HS-27A (cell line): Measurements from ENCODE around the gene DCTN3.
"Not testable (repeated sequence)": the region's sequence is repeated elsewhere in the genome, so short reads cannot be mapped to it uniquely, and the experiment has no call there.

Experiments used
- DNase-seq: peaks from one replicate; pipeline ENCODE4 v3.0.0-alpha.2; 2012; ENCODE audit warnings: low read depth, missing footprints

The DCTN3 gene

DNA sequence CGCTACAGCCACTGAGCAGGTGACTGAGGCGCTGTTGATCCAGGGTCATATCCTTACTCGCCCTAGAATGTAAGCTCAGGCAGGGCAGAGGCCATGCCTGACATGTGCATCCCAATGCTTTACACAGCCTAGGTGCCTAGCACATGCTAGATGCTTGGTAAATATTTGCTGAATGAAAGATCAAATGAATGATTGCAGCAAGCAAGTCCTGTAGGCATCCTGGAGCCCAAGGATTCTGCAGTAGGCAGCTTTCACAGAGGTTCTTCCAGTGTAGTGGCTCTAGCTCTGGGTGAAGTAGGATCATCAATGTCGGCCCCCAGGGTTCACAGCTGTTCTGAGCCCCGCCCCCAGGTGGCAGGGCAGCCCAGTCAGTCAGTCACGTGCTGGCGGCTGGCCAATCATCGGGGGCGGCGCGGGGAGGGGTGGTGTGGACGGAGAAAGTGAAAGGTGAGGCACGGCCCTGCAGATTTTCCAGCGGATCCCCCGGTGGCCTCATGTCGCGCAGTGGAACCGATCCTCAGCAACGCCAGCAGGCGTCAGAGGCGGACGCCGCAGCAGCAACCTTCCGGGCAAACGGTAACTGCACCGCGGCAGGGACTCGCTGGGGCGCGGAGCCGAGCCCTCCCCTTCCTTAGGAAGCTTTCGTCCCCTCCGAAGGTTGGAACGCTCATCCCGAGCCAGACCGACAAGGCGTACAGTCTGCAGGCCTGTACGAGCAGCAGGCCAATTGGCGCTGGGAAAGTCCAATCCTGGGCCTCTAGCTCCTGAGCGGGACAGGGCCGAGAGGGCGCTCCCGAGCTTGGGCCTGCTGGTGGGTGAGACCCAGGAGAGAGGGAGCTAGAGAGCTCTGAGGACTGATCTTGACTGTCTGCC is 26.2 kb upstream of the DCTN3 start, which contains the start of gene GALT:
Gene GALT (plus strand): TSS at position 465 of the 873 bp plus-strand sequence. CDS start 30 bp downstream, at position 495.
- peak; percentile 69 for DNase-seq

DNA sequence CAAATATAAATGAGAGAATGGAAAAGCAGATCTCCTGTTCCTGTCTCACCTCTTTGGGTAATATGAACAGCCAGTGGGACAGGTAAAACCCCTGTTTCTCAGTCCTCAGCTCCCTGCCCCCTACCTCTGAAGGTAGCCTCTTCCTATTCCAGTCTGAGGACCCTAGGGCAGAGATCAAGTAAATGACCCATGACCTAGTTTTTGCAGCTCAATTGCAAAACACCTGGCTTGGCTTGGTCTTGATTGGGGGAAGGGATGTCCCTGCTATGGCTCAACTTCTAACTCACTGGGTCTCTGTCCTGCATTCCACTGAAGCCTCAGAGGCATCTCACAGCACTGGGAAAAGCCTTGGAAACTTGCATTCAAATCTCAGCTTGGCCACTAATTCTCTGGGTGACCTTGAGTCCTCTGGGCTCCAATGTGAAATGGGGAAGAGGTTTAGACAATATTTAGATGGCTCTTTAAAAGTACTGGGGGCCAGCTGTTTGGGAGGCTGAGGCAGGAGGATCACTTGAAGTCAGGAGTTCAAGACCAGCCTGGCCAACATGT is 24.5 kb upstream of the DCTN3 start:
- no peak for DNase-seq

DNA sequence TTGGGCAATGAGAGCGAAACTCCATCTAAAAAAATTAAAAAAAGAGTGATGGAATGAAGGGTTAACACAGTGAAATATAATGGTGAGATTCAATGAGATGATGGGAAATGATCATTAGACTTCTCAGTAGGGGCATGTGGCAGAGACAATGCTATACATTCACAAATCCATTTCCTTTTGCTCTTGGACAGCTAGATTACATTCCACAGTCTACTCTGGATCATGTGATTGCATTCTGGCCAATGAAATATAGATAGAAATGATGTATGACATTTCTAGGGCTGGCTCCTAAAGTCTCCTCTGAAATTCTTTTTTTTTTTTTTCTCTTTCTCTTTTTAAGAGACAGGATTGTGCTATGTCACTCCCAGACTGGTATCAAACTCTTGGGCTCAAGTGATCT is 22.4 kb upstream of the DCTN3 start:
- DNase-seq, result no peak

DNA sequence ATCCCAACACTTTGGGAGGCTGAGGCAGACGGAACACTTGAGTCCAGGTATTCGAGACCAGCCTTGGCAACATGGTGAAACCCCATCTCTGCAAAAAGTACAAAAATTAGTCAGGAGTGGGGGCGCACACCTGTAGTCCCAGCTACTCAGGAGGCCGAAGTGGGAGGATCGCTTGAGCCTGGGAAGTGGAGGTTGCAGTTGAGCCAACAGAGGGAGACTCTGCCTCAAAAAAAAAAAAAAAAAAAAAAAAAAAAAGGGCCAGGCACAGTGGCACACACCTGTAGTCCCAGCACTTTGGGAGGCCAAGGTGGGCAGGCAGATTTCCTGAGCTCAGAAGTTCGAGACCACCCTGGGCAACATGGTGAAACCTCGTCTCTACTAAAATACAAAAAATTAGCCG is 19.0 kb upstream of the DCTN3 start:
- DNase-seq, result not testable (repeated sequence)

DNA sequence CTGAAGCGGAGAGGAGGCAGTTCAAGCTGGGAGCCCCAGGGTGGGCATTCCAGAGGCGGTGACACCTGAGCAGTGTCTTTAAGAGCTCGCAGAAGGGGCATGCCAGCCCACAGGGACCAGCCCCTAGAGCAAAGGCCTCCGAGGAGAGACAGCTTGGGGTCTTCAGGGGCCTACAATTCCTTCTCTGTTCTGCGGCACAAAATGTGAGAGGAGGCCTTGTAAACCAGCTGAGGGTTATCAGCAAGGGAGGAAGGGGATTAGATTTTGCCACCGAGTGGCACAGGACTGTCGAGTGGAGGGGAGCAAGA is 17.8 kb upstream of the DCTN3 start:
- no peak for DNase-seq

DNA sequence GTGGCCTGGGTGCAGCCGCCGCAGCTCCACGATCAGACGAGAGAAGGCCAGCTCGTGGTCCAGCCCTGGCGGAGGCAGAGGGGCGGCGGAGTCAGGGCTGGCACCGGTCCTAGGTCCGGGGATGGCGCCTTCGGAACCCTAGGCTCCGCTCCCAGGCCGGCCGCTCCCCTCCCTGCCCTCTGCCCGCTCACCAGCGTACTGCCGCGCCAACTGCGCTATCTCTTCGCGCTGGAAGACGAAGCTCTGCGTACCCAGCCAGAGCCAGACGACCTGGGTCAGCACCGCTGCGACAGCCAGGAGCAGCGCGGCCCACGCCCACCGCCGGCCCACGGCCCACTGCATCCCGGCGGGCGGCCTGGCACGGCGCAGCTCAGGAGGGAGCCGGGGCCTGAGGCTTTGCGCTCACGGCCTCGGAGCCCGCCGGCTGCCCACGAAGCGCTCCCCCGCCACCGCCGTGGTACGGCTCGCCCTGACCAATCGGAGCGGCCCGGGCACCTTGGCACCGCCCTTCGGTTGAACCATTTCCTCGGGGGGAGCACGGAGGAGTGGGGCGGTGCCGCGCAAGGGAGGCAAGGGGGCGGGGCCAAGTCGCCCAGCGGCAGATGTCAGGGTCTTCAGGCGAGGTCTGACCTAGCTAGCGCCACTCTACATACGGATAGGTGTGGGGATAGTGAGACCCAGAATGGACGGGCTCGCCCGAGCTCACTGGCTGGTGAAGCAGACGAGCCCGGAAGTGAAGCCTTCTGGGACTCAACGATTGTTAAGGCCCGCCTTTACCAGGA is 17.3 kb upstream of the DCTN3 start, which contains the start of gene SIGMAR1:
Gene SIGMAR1 (minus strand): TSS at position 432 of the 782 bp plus-strand sequence. CDS start 90 bp downstream, at position 342.
- DNase-seq, result peak; percentile 83

DNA sequence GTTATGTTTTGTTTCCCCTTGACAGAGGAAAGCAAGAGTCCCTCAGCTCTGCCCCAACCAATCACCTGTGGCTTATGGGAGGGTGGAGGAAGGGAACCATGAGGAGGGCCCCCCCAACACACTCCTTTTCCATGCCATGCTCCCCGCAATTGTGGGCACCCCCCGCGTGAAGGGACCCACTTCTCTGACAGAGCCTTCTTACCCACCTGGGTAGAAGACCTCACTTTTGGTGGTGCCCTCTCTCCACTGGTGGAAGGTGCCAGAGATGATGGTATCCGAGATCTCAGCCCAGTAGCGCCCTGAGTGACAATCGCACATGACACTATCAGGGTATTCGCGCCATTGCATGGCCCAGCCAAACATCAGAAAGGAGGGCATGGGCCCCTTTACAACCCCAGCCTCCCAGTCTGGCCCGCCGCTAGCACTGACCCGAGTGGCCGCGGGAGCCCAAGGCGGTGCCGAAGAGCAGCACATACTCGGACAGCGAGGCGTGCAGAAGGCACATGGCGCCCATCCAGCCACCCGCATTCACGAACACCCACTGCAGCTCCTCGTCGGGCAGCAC is 16.6 kb upstream of the DCTN3 start:
- no peak for DNase-seq

DNA sequence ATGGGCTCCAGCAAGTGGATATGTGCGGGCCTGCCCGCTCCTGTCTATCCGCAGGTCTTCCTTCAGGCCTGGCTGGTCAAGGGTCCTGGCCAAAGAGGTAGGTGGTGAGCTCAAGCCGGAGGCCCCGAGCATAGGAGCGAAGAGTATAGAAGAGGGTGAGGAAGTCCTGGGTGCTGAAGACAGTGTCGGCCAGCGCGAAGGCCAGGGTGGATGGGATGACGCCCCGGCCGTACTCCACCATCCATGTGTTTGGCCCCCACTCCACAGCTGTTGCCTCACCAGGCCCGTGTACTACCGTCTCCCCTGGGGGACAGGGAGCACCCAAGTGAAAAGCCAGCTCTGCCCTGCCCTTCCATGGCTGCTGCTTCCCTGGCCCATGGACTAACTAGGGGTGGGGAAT is 15.3 kb upstream of the DCTN3 start:
- no peak for DNase-seq

DNA sequence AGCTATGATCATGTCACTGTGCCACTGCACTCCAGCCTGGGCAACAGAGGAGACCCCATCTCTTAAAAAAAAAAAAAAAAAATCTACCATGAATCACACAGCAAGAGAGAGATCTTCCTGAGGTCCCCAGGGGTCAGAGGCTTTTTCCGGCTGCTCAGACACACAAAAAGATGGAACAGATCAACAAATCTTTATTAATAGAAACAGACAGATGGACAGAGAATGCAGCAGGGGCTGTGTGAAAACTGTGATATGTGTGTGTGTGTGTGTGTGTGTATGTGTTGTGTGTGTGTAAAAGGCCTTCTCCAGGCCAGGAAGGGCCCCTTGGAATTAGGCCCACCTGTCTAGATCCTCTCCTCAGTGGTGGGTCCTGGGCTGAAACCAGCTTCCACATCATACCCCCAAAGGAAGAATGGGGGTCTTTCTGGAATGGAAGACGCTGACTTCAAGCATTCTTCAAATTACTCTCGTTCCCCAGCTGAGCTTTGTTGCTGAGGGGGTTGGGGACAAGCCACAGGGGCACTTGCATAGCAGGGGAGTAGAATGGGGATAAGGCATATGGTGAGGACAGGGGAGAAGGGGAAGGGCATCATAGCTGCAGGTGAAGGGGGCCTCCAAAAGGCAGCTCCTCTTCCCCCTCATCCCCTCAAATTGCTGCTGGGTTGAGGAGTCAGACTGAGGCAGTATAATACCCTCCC is 14.4 kb upstream of the DCTN3 start:
- no peak for DNase-seq

DNA sequence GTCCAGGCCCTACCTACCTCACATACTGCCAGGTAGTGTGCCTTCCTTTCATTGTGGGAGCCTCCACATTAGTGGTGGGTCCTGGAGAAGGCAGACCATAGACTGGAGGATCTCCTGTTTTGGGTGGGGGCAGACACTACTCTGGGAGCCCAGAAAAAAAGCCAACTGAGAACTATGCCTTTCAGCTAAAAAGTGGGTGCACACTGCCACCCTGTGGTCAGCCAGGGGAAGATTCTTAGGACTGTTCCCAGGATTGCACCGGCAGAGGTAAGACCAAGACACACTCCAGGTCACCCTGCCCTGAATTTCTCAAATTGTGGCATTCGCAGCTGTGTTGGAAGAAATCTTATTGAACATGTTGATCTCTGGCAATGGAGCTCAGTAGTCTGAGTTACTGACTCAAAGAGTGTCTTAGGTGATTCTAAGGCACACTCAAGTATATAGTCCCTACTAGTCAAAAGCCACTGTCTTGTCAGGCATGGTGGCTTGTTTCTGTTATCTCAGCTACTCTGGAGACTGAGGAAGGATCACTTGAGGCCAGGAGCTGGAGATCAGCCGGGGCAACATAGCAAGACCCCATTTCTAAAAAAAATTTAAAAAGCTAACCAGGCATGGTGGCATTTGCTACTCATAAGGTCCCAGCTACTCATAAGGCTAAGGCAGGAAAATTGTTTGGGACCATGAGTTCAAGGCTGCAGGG is 13.7 kb upstream of the DCTN3 start:
- no peak for DNase-seq

DNA sequence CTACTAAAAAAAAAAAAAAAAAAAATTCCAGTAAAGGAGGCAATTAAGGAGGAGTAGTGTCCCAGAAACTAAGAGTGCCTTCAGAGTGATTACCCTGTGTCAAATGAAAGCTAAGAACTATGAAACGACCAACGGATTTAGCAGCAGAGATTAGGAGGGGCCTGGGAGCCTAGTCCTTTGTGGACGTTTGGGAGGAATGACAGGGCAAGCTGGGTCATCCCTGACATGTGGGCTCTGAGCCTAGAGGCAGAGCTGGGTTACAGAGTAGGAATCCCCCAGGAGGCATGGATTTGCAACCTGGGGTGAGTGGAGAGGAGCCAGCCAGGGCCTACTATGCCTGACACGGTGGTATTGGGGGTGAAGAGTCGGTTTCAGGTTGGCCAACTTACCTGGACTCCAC is 12.9 kb upstream of the DCTN3 start:
- no peak for DNase-seq

DNA sequence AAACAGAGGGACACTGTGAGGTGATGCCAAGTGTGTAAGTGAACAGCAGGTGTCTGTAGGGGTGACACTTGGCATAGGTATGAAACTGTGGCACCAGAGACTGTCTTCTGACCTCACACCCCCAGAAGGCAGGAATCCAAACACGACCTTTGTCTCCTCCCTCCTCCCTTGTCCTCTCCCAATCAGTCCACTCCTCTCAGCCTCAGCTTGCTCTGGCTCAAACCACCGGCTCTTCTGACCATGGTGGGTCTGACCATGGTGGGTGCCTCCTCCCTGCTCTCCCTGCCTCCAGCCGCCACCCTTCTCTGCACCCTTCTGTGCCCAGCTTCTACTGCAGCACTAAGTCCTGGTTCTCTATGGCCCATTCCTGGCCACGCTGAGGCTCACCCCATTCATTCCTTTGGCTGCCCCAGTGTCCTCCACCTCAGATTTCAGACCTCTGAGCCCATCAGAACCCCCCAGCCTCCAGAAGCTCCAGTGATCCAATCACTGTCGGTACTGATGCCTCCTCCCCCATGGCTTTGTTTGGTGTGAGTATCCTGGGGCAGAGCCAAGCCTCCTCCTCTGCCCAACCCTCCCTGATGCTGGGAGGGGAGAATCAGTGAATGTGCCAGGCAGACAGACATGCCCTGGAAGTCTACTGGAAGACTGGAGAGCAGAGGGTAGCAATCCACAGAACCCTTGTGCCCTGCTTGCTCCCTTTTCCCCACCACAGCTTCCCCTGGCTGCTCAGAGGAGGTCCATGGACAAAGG is 10.3 kb upstream of the DCTN3 start:
- no peak for DNase-seq

DNA sequence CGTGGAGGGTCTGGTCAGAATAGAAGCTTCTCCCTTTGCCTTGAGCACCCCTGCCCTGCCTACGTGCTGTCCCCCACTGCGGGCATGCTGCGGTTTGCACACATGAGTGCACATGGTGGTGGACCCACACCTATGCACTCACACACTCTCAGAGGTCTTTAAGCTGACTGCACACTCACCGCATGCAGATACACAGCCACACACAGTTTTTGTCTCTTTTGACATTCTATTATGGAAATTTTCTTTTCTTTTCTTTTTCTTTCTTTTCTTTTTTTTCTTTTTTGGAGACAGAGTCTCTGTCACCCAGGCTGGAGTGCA is 9.2 kb upstream of the DCTN3 start:
- DNase-seq, result no peak

DNA sequence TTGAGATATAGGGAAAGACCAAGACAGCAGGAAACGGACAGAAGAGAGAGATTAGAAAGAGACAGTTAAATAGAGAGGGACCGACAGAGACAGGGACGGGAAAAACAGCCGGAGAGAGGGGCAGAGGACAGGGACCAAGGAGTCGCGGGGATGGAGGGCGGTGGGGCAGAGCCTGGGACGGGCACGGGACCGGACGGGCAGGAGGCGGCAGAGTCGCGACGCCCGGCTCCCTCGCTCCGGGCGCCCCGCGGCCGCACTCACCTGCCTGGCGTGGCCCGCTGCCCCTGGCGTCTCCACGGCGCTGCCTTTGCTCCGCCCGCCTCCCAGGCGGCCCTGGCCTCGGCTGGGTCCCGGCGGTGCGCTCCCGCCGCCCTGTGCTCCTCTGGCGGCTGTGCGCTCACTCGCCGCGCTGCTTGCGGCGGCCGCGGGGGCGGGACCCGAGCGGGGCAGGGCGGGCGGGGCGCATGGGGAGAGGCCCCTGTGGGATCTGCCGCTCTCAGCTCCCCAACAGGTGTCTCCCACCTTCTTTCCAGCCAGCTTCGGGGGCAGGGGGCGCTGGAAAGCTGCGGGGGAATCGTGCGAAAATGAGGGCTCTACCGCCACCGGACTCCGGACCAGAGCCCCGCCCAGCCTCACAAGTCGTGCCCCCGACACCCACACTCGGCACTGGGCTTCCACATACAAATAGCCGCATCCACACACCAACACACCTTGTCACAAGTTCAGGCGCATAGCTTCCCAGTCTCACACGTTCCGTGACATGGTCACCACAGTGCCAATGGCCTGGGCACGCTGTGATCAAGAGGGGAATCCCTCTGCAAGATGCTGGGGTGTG is 8.6 kb upstream of the DCTN3 start, which contains the start of gene ARID3C:
Gene ARID3C (minus strand): TSS at position 411 of the 835 bp plus-strand sequence. CDS start 1,052 bp downstream, outside the sequence.
- no peak for DNase-seq

DNA sequence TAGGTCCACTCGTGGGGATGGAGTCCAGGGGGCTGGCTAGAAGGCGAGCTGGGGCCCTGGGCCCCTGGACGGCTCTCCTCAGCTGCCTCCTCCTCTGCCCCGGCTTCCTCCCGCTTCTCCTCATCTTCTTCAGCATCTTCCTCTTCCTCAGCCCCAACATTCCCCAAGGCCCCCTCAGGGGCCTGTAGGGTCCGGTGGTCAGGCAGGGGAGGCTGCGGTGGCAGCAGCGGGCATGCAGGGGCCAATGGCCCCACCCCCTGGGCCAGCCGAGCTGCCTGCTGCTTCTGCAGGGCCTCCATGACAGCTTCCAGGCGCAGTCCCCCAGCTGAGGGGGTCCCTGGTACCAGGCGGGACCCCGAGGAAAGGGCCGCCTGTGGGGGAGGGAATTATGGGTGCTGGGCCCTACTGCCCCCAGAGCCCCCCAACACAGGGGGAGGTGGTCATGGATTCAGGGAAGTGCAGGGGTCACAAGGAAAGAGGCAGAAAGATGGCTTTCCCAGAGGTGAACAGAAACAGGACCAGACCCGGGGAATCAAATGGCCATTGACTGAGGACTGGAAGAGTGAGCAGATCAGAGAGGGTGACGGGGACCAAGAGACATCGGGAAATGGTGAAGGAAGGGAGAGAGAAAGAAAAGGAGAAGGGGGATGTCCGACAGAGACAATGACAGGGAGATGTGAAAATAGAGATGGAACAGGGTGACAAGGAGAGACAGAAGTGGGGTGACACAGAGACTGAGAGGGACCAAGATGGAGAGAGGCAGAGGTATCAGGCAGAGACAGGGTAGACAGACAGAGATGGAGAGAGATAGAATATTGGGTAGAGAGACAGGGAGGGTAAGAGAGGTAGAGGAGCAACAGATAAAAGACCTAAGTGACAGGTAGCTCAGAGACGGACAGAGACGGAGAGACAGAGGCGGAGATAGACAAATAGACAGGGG is 7.7 kb upstream of the DCTN3 start:
- no peak for DNase-seq

DNA sequence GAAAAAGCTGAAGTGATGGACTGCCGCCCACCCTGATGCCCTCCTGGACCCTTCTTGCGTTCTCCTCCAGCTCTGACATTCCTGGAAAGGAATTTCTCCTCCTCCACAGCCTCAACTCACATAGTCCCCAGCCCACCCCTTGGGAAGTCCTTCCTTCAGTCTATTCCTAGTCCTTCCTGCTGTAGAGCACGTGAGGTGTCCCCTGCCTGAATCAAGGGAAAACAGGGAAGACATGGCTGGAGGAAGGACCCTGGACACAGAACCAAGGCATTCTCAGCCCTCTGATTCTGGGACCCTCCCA is 4.8 kb upstream of the DCTN3 start:
- no peak for DNase-seq

DNA sequence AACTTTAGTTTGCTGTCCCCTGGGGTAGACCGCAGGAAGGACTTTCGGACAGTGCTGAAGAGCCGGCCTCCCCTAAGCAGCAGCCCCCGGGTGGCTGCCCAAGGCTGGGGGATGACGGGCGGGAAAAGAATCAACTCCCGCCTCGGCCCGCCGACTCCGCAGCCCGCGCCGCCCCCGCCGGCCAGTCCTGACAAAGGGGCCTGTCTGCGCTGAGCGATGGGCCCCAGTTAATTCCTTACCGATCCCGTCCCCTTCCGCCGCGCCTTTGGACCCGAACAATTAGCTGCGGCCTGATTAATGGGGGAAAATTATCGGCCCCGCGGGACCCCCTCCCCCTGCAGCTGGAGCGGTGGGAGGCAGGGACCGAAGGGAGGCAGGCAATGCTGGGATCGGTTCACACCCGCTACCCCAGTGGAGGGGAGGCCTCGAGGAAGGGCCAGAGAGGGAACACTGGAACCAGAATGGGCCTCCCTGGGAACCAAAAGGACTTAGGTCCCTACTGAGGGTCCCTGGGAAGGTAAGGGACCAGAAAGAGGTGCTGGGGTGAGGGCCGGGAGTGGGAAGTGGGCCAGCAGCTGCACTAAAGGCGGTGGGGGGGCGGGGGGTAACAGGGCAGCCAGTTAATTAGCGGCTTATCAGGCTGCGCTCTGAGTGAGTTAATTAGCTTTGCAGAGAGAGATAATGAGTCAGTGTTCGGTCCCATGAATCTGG is 4.3 kb upstream of the DCTN3 start:
- no peak for DNase-seq
